ENCODE data around the gene RALGAPA1.

DNA sequence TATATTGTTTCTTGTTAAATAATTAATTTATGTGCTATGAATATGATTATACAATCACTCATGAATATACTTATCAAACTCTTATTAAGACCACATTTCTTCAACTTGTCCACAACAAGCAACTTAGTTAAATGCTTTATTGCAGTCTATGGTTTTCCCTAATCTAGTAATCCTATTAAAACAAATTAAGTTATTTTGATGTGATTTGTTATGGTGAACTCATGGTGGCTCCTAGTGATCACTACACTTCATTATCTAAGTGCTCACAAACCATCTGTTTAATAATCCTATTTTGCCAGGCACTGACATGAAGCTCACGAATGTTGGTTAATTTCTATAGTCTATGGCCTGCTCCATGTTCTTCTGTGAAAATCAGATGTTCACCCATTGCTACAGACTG, 232.2 kb downstream of the RALGAPA1 start:
- TF ChIP-seq STAT5B (CRISPR knock-in tag; IDR thresholded peaks at IDR 0.05): no peak
- TF ChIP-seq RFX5 (IDR thresholded peaks at IDR 0.05; ENCODE audit: low read depth, low read length): no peak
- TF ChIP-seq POLR2A (conservative IDR thresholded peaks at IDR 0.05): no peak
- TF ChIP-seq BMI1 (IDR thresholded peaks at IDR 0.05; ENCODE audit: low read length): no peak
- TF ChIP-seq, protein P1, sequence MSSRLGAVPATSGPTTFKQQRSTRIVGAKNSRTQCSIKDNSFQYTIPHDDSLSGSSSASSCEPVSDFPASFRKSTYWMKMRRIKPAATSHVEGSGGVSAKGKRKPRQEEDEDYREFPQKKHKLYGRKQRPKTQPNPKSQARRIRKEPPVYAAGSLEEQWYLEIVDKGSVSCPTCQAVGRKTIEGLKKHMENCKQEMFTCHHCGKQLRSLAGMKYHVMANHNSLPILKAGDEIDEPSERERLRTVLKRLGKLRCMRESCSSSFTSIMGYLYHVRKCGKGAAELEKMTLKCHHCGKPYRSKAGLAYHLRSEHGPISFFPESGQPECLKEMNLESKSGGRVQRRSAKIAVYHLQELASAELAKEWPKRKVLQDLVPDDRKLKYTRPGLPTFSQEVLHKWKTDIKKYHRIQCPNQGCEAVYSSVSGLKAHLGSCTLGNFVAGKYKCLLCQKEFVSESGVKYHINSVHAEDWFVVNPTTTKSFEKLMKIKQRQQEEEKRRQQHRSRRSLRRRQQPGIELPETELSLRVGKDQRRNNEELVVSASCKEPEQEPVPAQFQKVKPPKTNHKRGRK (tag; IDR thresholded peaks at IDR 0.05): no peak
- no peak for TF ChIP-seq ZBTB7A (IDR thresholded peaks at IDR 0.05; ENCODE audit: borderline replicate concordance, control insufficient read depth, low read depth, low read length)
- TF ChIP-seq, protein P2, sequence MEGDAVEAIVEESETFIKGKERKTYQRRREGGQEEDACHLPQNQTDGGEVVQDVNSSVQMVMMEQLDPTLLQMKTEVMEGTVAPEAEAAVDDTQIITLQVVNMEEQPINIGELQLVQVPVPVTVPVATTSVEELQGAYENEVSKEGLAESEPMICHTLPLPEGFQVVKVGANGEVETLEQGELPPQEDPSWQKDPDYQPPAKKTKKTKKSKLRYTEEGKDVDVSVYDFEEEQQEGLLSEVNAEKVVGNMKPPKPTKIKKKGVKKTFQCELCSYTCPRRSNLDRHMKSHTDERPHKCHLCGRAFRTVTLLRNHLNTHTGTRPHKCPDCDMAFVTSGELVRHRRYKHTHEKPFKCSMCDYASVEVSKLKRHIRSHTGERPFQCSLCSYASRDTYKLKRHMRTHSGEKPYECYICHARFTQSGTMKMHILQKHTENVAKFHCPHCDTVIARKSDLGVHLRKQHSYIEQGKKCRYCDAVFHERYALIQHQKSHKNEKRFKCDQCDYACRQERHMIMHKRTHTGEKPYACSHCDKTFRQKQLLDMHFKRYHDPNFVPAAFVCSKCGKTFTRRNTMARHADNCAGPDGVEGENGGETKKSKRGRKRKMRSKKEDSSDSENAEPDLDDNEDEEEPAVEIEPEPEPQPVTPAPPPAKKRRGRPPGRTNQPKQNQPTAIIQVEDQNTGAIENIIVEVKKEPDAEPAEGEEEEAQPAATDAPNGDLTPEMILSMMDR (IDR thresholded peaks at IDR 0.05 in 2 of 3, conservative IDR thresholded peaks at IDR 0.05 in 1 of 3; ENCODE audit: insufficient read depth in 2 of 3, low read depth in 1 of 3, low read length in 3 of 3): no peak
- TF ChIP-seq, protein P3, sequence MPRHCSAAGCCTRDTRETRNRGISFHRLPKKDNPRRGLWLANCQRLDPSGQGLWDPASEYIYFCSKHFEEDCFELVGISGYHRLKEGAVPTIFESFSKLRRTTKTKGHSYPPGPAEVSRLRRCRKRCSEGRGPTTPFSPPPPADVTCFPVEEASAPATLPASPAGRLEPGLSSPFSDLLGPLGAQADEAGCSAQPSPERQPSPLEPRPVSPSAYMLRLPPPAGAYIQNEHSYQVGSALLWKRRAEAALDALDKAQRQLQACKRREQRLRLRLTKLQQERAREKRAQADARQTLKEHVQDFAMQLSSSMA (CRISPR knock-in tag; IDR thresholded peaks at IDR 0.05): no peak
- TF ChIP-seq HCFC1 (IDR thresholded peaks at IDR 0.05; ENCODE audit: low read depth, low read length): no peak
- no peak for TF ChIP-seq HDAC6 (IDR thresholded peaks at IDR 0.05; ENCODE audit: low read depth, low read length)

Measured in K562 (cell line).